Liver (tissue), 3 donors: Measurements from ENCODE around the gene CIB4.

Experiments used
- CTCF ChIP-seq: fragments of 150-350 bp; IDR thresholded peaks from 2 replicates; pipeline ENCODE4 v1.5.1; 2017; ENCODE audit warnings: improper control_type of control experiment, low read depth, low read length; ENCODE audit not compliant: missing input control
- EGR1 ChIP-seq, 2 donors: IDR thresholded peaks; 2 replicates each; pipeline ENCODE4 v1.6.1; 2016 to 2018; ENCODE audit warnings: antibody characterized with exemption in 2 of 2, low read depth in 2 of 2
- FOXA1 ChIP-seq: IDR thresholded peaks from 2 replicates; pipeline ENCODE4 v1.6.1; 2016; ENCODE audit warnings: antibody characterized with exemption
- GABPA ChIP-seq, 2 donors: IDR thresholded peaks in 1 of 2; conservative IDR thresholded peaks in 1 of 2; 2 replicates each; pipeline ENCODE4 v1.6.1; 2016; ENCODE audit warnings: antibody characterized with exemption in 2 of 2, mild to moderate bottlenecking in 1 of 2, moderate library complexity in 1 of 2
- HNF4G ChIP-seq: IDR thresholded peaks from 2 replicates; pipeline ENCODE4 v1.6.1; 2016; ENCODE audit warnings: antibody characterized with exemption
- NR2F2 ChIP-seq: IDR thresholded peaks from 2 replicates; pipeline ENCODE4 v1.6.1; 2016; ENCODE audit warnings: antibody characterized with exemption
- REST ChIP-seq: IDR thresholded peaks from 2 replicates; pipeline ENCODE4 v1.6.1; 2016; ENCODE audit warnings: antibody characterized with exemption, mild to moderate bottlenecking
- RXRA ChIP-seq, 2 donors: IDR thresholded peaks; 2 replicates each; pipeline ENCODE4 v1.6.1; 2017 to 2018; ENCODE audit warnings: antibody characterized with exemption in 2 of 2, mild to moderate bottlenecking in 1 of 2
- SP1 ChIP-seq: IDR thresholded peaks from 2 replicates; pipeline ENCODE4 v1.6.1; 2018; ENCODE audit warnings: antibody characterized with exemption, mild to moderate bottlenecking
- TAF1 ChIP-seq: conservative IDR thresholded peaks from 2 replicates; pipeline ENCODE4 v1.6.1; 2016; ENCODE audit warnings: antibody characterized with exemption, mild to moderate bottlenecking
- YY1 ChIP-seq: IDR thresholded peaks from 2 replicates; pipeline ENCODE4 v1.6.1; 2016; ENCODE audit warnings: antibody characterized with exemption, mild to moderate bottlenecking
- TF ChIP-seq, protein P1 (sequence below): IDR thresholded peaks from 2 replicates; pipeline ENCODE4 v1.6.1; 2016; ENCODE audit warnings: antibody characterized with exemption
- TF ChIP-seq, protein P2 (sequence below): IDR thresholded peaks from 2 replicates; pipeline ENCODE4 v1.6.1; 2016; ENCODE audit warnings: antibody characterized with exemption
- TF ChIP-seq, protein P3 (sequence below): IDR thresholded peaks from 2 replicates; pipeline ENCODE4 v1.6.1; 2016; ENCODE audit warnings: antibody characterized with exemption
- donor health status: healthy.
- donor health status: healthy.

DNA sequence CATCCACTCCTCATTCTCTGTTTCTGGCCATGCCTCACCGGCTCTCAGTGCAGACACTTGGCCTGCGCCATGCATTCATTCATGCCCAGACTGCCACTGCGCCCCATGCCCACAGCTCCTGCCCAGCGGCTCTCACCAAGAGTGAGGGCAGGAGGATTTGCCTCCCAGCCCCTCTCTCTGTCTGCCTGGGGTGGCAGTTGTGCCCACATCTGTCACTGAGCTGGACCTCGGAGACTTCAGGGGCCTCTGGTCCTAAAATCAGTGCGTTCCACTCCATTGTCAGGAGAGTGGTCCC lies 75.1 kb downstream of the CIB4 start:
- TF ChIP-seq CTCF (no peak), GABPA (IDR thresholded peaks at IDR 0.05 in 1 of 2, conservative IDR thresholded peaks at IDR 0.05 in 1 of 2) (no peak), REST (no peak), SP1 (no peak), EGR1 (IDR thresholded peaks at IDR 0.05; ENCODE audit: low read depth in 2 of 2) (no peak), HNF4G (no peak), TAF1 (no peak), YY1 (no peak), NR2F2 (no peak), FOXA1 (no peak), RXRA (IDR thresholded peaks at IDR 0.05) (no peak)
- TF ChIP-seq, protein P1, sequence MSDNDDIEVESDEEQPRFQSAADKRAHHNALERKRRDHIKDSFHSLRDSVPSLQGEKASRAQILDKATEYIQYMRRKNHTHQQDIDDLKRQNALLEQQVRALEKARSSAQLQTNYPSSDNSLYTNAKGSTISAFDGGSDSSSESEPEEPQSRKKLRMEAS, result no peak
- TF ChIP-seq, protein P2, sequence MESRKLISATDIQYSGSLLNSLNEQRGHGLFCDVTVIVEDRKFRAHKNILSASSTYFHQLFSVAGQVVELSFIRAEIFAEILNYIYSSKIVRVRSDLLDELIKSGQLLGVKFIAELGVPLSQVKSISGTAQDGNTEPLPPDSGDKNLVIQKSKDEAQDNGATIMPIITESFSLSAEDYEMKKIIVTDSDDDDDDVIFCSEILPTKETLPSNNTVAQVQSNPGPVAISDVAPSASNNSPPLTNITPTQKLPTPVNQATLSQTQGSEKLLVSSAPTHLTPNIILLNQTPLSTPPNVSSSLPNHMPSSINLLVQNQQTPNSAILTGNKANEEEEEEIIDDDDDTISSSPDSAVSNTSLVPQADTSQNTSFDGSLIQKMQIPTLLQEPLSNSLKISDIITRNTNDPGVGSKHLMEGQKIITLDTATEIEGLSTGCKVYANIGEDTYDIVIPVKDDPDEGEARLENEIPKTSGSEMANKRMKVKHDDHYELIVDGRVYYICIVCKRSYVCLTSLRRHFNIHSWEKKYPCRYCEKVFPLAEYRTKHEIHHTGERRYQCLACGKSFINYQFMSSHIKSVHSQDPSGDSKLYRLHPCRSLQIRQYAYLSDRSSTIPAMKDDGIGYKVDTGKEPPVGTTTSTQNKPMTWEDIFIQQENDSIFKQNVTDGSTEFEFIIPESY, result no peak
- TF ChIP-seq, protein P3, sequence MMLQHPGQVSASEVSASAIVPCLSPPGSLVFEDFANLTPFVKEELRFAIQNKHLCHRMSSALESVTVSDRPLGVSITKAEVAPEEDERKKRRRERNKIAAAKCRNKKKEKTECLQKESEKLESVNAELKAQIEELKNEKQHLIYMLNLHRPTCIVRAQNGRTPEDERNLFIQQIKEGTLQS, result no peak
